ENCODE data around the gene MRPL40. TPM values are rescaled to one million over a fixed set of nuclear protein-coding genes. Genes with fewer than 3 reads are reported as not detected.

Gene MRPL40
- total and polyA plus RNA-seq, 10 of the 15 experiments (the other 5 are each of a cell fraction or from before 2014, with no cell fraction given) = 41.2 to 207 (median 69.1) TPM

GRCh38 chr22:19431649-19432132, 654 bp upstream of the MRPL40 start, which contains the start of gene HIRA (continued):
- no peak for TF ChIP-seq E2F8 (IDR thresholded peaks at IDR 0.05; ENCODE audit: low read depth, partially characterized antibody)
- no peak for TF ChIP-seq ASH2L (IDR thresholded peaks at IDR 0.05; ENCODE audit: borderline replicate concordance, low read depth)
- TF ChIP-seq SMC3 (IDR thresholded peaks at IDR 0.05; ENCODE audit: borderline replicate concordance, low read length) = no peak
- TF ChIP-seq BCL3 (IDR thresholded peaks at IDR 0.05; ENCODE audit: borderline replicate concordance, insufficient read depth, low read depth, low read length, poor library complexity, severe bottlenecking) = no peak
- no peak for TF ChIP-seq EED (IDR thresholded peaks at IDR 0.05; ENCODE audit: low read depth)
- TF ChIP-seq EP300 (IDR thresholded peaks at IDR 0.05; ENCODE audit: borderline replicate concordance in 1 of 2, control insufficient read depth in 1 of 2, low read depth in 2 of 2, low read length in 2 of 2) = no peak
- TF ChIP-seq CHD4 (IDR thresholded peaks at IDR 0.05) = no peak
- TF ChIP-seq MTA3 (IDR thresholded peaks at IDR 0.05; ENCODE audit: borderline replicate concordance, low read length) = no peak
- peak; percentile 55 for TF ChIP-seq NR2C1 (IDR thresholded peaks at IDR 0.05)
- peak; percentile 21 for TF ChIP-seq USF1 (IDR thresholded peaks at IDR 0.05; ENCODE audit: borderline replicate concordance, extremely low read length, insufficient read depth, low read depth, low read length)
- peak; percentile 67; the same call in 1 of the 2 replicates for TF ChIP-seq TCF12 (IDR thresholded peaks at IDR 0.05; ENCODE audit: low read depth, low read length)
- TF ChIP-seq CHD2 (IDR thresholded peaks at IDR 0.05; ENCODE audit: borderline replicate concordance, low read depth, low read length) = 0 out of 2 replicates have a peak, but pooled peaks have one; percentile 49
- no peak for TF ChIP-seq RBBP5 (conservative IDR thresholded peaks at IDR 0.05)
- TF ChIP-seq RCOR1 (conservative IDR thresholded peaks at IDR 0.05; ENCODE audit: low read depth, low read length) = no peak
- TF ChIP-seq LARP7 (IDR thresholded peaks at IDR 0.05) = peak; percentile 81
- peak; percentile 63 for TF ChIP-seq SIX5 (IDR thresholded peaks at IDR 0.05; ENCODE audit: low read depth, low read length, severe bottlenecking)
- peak; percentile 77 for TF ChIP-seq SMARCA5 (IDR thresholded peaks at IDR 0.05)
- 0 out of 2 replicates have a peak, but pooled peaks have one; percentile 31 for TF ChIP-seq NFYB (IDR thresholded peaks at IDR 0.05; ENCODE audit: insufficient read depth, low read depth, low read length)
- TF ChIP-seq MYC (IDR thresholded peaks at IDR 0.05; ENCODE audit: insufficient read depth, insufficient read length, insufficient replicate concordance, low read length, severe bottlenecking) = peak; percentile 67
- no peak for TF ChIP-seq BMI1 (IDR thresholded peaks at IDR 0.05; ENCODE audit: borderline replicate concordance)
- peak; percentile 77 for TF ChIP-seq ZNF24 (IDR thresholded peaks at IDR 0.05)
- TF ChIP-seq NFIC (IDR thresholded peaks at IDR 0.05; ENCODE audit: low read depth, low read length) = no peak; the same call in 1 of the 2 replicates
- no peak for TF ChIP-seq NR2C2 (IDR thresholded peaks at IDR 0.05; ENCODE audit: borderline replicate concordance, control insufficient read depth, insufficient read length, low read depth)
- TF ChIP-seq BACH1 (IDR thresholded peaks at IDR 0.05; ENCODE audit: borderline replicate concordance) = peak; percentile 11; the same call in 1 of the 2 replicates
- peak; percentile 48; the same call in 1 of the 2 replicates for TF ChIP-seq GATAD2B (conservative IDR thresholded peaks at IDR 0.05; ENCODE audit: low read depth)
- no peak for TF ChIP-seq PML (IDR thresholded peaks at IDR 0.05; ENCODE audit: low read length)
- TF ChIP-seq ZZZ3 (IDR thresholded peaks at IDR 0.05; ENCODE audit: control insufficient read depth, insufficient read length, low read depth) = no peak
